ENCODE measurements around the gene LDOC1.
"Not testable (repeated sequence)": the region's sequence is repeated elsewhere in the genome, so short reads cannot be mapped to it uniquely, and the experiment has no call there.

The LDOC1 gene

DNA sequence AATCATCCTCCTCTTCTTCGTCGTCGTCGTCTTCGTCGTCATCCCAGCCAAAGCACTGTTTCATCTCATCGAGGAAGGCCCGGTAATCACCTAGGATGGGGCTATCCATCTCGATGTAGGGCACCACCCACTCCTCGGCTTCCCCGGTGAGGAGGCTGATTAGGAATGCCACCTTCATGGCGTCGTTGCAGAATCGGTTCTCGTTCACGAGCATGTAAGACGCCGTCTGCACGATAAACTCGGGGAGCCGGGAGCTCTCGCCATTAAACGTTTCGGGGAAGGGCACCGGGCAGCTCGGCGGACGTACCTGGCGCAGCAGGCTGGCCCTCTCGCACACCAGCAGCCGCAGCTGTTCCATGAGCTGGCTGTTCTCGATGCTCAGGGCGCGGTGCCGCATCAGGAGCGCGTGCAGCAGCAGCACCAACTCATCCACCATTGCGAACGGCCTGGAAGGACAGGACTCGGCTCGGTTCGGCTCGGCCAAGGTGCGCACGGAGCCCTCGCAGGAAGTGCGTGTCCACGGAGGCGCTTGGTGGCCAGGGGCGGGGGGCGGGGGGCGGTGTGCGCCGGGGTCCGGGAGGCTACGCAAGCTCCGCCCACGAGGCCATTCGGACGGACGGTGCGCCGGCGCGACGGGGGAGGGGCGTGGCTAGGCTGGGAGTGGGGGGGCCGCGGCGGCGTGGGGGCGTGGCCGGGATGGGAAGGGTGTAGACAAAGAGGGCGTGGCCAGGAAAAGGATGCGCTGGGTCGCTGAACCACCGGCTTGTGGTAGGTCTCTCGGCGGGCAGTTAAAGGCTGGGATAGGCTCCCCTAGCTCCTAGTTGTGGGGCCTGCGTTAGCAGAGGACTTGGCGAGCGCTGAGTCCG, at the start of gene LDOC1:
Gene LDOC1, minus strand, starts transcription at position 544 of the 866 bp plus-strand sequence. Its CDS starts 108 bp downstream, at position 436.
- no peak for DNase-seq

DNA sequence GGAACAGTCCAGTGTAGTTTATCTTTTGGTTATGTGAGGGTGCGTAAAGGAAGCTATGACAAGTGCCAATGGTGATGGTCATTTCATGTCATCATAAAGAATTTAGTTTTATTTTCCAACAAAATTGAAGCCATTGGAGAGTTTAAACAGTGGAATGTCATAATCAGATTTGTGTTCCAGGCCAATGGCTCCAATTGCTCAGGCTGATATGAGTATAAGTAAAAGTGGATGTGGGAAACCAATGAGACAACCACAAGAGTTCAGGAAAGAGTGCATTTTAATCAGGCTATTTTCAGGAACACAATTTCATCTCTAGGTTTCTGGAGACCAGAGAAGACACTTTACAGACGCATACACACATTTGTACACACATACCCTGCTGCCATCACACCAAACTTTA, 44.7 kb upstream of the LDOC1 start:
- no peak for DNase-seq

DNA sequence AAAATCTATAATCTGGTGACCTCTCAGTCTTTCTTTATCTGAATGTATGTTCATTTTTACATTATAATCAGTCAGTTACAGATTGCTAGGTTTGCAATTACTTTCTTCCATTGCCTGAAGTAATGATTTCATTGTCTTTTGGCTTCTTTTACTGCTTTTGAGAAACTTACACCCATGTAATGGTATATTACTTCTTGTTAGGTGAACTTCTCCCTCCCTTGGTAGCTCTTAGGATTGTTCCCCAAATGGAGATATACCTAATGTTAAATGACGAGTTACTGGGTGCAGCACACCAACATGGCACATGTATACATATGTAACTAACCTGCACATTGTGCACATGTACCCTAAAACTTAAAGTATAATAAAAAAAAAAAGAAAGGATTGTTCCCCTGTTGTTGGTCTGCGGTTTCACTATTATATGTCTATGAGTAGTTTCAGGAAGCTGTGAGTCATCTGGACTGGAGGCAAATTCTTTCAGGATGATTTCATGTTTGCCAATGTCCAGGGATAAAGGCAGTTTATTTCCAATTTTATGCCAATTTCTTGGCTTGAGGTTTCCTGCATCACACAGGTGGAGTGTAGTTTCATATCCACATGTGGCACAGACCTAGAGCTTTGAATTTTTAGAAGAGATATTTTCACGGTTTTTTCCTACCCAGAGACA, 43.5 kb upstream of the LDOC1 start:
- DNase-seq: no peak

DNA sequence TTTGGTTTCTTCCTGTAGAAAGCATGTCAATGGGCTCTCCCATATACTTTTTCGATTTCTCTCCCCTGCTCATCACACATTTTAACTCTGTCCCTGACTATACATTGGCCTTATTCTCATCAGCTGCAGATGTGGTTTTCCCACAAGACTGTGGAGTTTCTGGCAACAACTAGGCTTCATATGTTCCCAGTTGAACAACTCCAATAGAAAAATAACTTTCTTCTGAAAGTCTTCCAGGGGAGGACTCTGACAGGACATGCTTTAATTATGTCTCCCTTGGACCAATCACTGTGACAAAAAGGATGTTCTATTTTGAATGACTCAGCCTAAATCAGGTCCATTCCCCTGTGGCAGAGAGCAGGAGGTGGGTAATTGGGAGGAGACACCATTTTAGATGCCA, 37.3 kb upstream of the LDOC1 start:
- DNase-seq: no peak

- DNase-seq: no peak
These were observed 25.0 kb upstream of the LDOC1 start for GRCh38 chrX:141201962-141202361.

- not testable (repeated sequence) for DNase-seq
These were observed 11.6 kb upstream of the LDOC1 start for GRCh38 chrX:141188573-141188972.

DNA sequence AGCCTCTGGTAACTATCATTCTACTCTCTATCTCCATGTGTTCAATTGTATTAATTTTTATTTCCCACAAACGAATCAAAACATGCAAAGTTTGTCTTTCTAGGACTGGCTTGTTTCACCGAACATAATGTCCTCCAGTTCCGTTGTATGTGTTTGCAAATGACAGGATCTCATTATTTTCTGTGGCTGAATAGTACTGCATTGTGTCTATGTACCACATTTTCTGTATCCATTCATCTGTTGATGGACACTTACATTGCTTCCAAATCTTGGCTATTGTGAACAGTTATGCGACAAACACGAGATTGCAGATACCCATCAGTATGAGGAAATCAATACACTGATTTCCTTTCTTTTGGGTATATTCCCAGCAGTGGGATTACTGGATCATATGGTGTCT, 8.4 kb upstream of the LDOC1 start:
- no peak for DNase-seq

- DNase-seq: no peak
These were observed 6.1 kb upstream of the LDOC1 start for GRCh38 chrX:141183000-141183399.

- no peak for DNase-seq
These were observed 3.9 kb upstream of the LDOC1 start for GRCh38 chrX:141180851-141181250.

GRCh38 chrX:141175786-141176185, 1.1 kb downstream of the LDOC1 start:
- no peak for DNase-seq

GRCh38 chrX:141164406-141164805, 12.5 kb downstream of the LDOC1 start:
- no peak for DNase-seq

DNA sequence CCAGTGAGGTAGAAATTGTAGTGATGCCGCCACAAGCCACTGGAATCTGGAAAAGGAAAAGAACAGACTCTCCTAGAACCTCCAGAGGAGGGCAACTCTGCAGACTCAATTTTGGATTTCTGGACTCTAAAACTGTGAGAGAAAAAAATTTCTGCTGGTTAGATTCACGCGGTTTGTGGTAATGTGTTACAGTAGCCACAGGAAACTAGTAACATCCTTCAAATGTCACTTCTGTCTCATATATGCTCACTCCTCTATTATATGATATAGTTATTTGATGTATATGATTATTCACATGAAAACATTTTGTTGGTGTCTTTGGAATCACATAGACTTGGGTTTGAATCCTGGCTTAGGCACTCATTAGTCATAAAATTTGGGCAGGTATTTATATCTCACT, 18.8 kb downstream of the LDOC1 start:
- no peak for DNase-seq

- DNase-seq: not testable (repeated sequence)
These were observed 21.7 kb downstream of the LDOC1 start for GRCh38 chrX:141155231-141155630.

GRCh38 chrX:141142946-141143345, 34.0 kb downstream of the LDOC1 start:
- DNase-seq: no peak

GRCh38 chrX:141133272-141133671, 43.7 kb downstream of the LDOC1 start:
- DNase-seq: no peak

- DNase-seq: no peak
These were observed 49.8 kb downstream of the LDOC1 start for GRCh38 chrX:141127146-141127545.
